ENCODE measurements around the gene ABR. TPM values are rescaled to one million over a fixed set of nuclear protein-coding genes. Genes with fewer than 3 reads are reported as not detected.

Gene ABR
- total RNA-seq, 4 donors from 2014 or later = 286 to 1,099 (median 522) TPM

DNA sequence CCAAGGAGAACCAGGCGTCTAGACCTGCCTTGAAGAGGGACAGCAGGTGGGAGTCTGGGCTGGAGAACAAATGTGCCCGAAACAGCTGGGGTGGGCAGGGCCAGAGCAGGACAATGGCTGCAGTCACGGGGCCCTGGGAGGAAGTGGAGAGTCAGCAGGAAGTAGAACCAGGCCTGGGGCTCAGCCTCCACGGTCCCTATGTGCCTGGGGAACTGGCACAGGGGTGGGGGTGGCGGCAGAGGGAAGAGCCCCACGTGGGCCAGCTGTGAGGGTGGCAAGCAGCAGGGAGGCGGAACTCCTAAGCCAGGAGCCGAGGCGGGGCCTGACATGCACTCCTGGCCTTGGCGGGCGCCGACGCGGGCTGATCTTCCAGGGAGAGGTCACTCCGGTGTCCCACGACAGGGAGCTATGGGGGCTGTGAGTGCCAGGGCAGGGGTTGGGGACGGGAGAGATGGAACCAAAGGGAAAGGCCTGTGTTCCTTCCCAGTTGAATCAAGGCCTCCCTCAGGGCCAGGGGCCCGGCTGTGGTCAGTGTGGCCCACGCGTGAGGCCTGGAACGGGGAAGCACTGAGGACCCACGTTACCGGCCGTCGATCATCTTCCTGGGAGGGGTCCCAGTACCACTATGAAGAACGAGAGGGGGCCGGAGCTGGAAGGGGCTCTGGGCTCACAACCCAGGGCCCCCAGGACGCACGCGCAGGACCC, 140.1 kb downstream of the ABR start:
- Histone ChIP-seq H3K9me3 (no peaks in the 10 kb centered on the region), H3K27ac (peak overlapping the region; percentile 32 to 70 (median 61)), H3K27me3 (no peaks in the 10 kb centered on the region), H3K4me1 (peaks cover 0 to 25% (median 7%) of the 10 kb centered on the region in 4 donors), H3K36me3 (peaks cover 0 to 6% (median 0%) of the 10 kb centered on the region in 4 donors), H3K4me3 (no peak overlapping the region)
- in situ Hi-C loops (cut with MboI; ENCODE audit: low pct_ligation_motif_present in 1 of 4, low pct_unique_long_range_greater_than_20kb in 1 of 4, low sequenced_read_pairs in 3 of 4) = no loop called here
- intact Hi-C loops (cut with DNase I; ENCODE audit: low total_unique reads) = no loop called here
- WGBS, 2 donors (ENCODE audit: low coverage in 1 of 2) = 79% methylated on average over 23 of the region's 30 CpGs; no CpG with 5 or more reads in 1 of the 2 donors
- TF ChIP-seq, protein P1, sequence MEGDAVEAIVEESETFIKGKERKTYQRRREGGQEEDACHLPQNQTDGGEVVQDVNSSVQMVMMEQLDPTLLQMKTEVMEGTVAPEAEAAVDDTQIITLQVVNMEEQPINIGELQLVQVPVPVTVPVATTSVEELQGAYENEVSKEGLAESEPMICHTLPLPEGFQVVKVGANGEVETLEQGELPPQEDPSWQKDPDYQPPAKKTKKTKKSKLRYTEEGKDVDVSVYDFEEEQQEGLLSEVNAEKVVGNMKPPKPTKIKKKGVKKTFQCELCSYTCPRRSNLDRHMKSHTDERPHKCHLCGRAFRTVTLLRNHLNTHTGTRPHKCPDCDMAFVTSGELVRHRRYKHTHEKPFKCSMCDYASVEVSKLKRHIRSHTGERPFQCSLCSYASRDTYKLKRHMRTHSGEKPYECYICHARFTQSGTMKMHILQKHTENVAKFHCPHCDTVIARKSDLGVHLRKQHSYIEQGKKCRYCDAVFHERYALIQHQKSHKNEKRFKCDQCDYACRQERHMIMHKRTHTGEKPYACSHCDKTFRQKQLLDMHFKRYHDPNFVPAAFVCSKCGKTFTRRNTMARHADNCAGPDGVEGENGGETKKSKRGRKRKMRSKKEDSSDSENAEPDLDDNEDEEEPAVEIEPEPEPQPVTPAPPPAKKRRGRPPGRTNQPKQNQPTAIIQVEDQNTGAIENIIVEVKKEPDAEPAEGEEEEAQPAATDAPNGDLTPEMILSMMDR (IDR thresholded peaks at IDR 0.05) = no peak
- TF ChIP-seq POLR2AphosphoS5 (IDR thresholded peaks at IDR 0.05) = no peak
- TF ChIP-seq EP300 (IDR thresholded peaks at IDR 0.05; ENCODE audit: low read depth) = no peak
- TF ChIP-seq POLR2A (IDR thresholded peaks at IDR 0.05) = no peak
- DNase-seq = peak; percentile 53

- Histone ChIP-seq H3K9me3 (no peaks in the 10 kb centered on the region), H3K27ac (peak overlapping the region in 3 of 4 donors; percentile 59 to 70 (median 63)), H3K4me3 (no peak overlapping the region), H3K4me1 (peaks cover 0 to 24% (median 7%) of the 10 kb centered on the region in 4 donors), H3K27me3 (no peaks in the 10 kb centered on the region), H3K36me3 (peaks cover 0 to 6% (median 0%) of the 10 kb centered on the region in 4 donors)
- intact Hi-C loops (cut with DNase I; ENCODE audit: low total_unique reads) (no loop called here), in situ Hi-C loops (cut with MboI; ENCODE audit: low pct_ligation_motif_present in 1 of 4, low pct_unique_long_range_greater_than_20kb in 1 of 4, low sequenced_read_pairs in 3 of 4) (no loop called here)
- TF ChIP-seq POLR2AphosphoS5 (IDR thresholded peaks at IDR 0.05) = no peak
- no peak for TF ChIP-seq EP300 (IDR thresholded peaks at IDR 0.05; ENCODE audit: low read depth)
- TF ChIP-seq, protein P1 (IDR thresholded peaks at IDR 0.05) = no peak
- TF ChIP-seq POLR2A (IDR thresholded peaks at IDR 0.05) = no peak
- no peak for DNase-seq
- WGBS, 2 donors (ENCODE audit: low coverage in 1 of 2) = 90% methylated on average over 12 of the region's 16 CpGs; no CpG with 5 or more reads in 1 of the 2 donors
Measured at GRCh38 chr17:1039123-1039507, 140.7 kb downstream of the ABR start.

DNA sequence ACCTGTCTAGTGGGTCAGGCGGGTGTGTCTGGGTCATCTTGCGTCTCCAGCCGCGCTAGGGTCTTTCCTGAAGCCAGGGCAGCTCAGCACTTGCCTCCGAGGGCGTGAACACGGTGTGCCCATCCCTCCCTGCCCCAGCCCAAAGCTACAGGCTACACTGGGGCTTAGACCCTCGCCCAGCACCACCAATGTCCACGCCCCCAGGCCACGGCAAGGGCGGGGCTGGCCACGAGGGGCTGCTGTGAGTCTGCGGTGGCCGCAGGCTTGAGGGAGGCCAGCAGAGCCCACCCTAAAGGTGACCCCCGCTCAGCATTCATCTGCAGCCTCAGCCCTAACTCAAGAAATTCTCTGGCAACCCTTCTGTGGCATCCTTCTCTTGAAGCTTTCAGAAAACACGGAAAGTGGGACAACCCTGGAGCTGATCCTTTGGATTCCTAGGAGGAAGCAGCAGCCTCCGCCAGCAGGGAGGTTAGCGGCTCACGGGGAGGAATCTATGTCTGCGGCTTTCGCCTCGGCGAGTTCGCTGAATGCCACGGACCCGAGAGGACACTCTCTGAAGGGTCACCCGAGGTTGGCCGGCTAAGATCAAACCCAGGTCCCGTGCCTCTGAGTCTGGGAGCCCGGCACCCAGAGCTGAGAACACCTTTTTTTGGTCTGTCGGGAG, 141.2 kb downstream of the ABR start:
- in situ Hi-C loops (cut with MboI; ENCODE audit: low pct_ligation_motif_present in 1 of 4, low pct_unique_long_range_greater_than_20kb in 1 of 4, low sequenced_read_pairs in 3 of 4) = no loop called here
- H3K4me3 ChIP-seq = no peak overlapping the region
- H3K36me3 ChIP-seq = peaks cover 0 to 6% (median 0%) of the 10 kb centered on the region in 4 donors
- WGBS, 2 donors (ENCODE audit: low coverage in 1 of 2) = 89 to 95% methylated on average over 4 to 24 of the region's 31 CpGs
- H3K27me3 ChIP-seq = no peaks in the 10 kb centered on the region
- H3K9me3 ChIP-seq = no peaks in the 10 kb centered on the region
- H3K27ac ChIP-seq = peak overlapping the region in 3 of 4 donors; percentile 59 to 70 (median 63)
- TF ChIP-seq EP300 (IDR thresholded peaks at IDR 0.05; ENCODE audit: low read depth) (no peak), POLR2A (IDR thresholded peaks at IDR 0.05) (no peak), POLR2AphosphoS5 (IDR thresholded peaks at IDR 0.05) (no peak)
- TF ChIP-seq, protein P1 (IDR thresholded peaks at IDR 0.05) = no peak
- intact Hi-C loops (cut with DNase I; ENCODE audit: low total_unique reads) = no loop called here
- DNase-seq = no peak
- peaks cover 0 to 19% (median 3%) of the 10 kb centered on the region in 4 donors for H3K4me1 ChIP-seq

DNA sequence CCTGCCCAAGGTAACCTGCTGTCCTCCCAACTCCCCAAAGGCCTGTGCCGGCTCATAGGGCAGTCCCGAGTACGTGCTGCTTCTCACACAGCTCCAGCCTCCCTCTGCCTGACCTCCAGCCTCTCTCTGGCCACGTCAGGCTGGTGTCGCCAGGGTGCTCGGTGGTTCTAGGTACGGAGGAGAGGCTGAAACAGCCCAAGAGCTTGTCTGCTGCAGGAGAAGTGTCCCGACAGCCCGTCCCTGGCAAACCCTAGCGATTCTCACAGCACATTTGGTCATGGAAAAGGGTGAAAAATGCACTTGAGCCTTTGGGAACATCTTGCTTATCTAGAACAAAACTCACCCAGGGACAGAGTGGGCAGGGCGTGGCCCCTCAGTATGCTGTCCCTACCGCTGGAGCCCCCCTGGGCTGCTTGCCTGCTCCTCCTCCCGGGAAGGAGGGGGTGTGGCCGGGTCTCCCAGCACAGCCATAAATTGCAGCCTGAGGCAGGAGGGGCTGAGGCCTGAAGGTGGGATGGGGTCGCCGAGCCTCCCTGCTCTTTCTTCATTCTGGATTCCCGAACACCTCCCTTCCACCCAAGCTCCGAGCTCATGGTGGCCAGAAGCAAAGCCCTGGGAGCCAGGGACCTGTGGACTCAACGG, 142.4 kb downstream of the ABR start:
- DNase-seq = no peak
- Histone ChIP-seq H3K4me3 (no peak overlapping the region), H3K27ac (no peak overlapping the region), H3K27me3 (no peaks in the 10 kb centered on the region), H3K9me3 (no peaks in the 10 kb centered on the region), H3K4me1 (peaks cover 0 to 11% (median 3%) of the 10 kb centered on the region in 4 donors), H3K36me3 (peaks cover 0 to 6% (median 0%) of the 10 kb centered on the region in 4 donors)
- WGBS, 2 donors (ENCODE audit: low coverage in 1 of 2) = 85 to 90% methylated on average over 4 to 14 of the region's 19 CpGs
- no peak for TF ChIP-seq POLR2A (IDR thresholded peaks at IDR 0.05)
- TF ChIP-seq EP300 (IDR thresholded peaks at IDR 0.05; ENCODE audit: low read depth) = no peak
- TF ChIP-seq, protein P1 (IDR thresholded peaks at IDR 0.05) = no peak
- TF ChIP-seq POLR2AphosphoS5 (IDR thresholded peaks at IDR 0.05) = no peak
- intact Hi-C loops (cut with DNase I; ENCODE audit: low total_unique reads) (no loop called here), in situ Hi-C loops (cut with MboI; ENCODE audit: low pct_ligation_motif_present in 1 of 4, low pct_unique_long_range_greater_than_20kb in 1 of 4, low sequenced_read_pairs in 3 of 4) (no loop called here)

Measured in transverse colon (tissue), 4 donors.